Measurements from ENCODE around the gene SLC51A.
"Not testable (repeated sequence)": the region's sequence is repeated elsewhere in the genome, so short reads cannot be mapped to it uniquely, and the experiment has no call there.

Gene SLC51A

DNA sequence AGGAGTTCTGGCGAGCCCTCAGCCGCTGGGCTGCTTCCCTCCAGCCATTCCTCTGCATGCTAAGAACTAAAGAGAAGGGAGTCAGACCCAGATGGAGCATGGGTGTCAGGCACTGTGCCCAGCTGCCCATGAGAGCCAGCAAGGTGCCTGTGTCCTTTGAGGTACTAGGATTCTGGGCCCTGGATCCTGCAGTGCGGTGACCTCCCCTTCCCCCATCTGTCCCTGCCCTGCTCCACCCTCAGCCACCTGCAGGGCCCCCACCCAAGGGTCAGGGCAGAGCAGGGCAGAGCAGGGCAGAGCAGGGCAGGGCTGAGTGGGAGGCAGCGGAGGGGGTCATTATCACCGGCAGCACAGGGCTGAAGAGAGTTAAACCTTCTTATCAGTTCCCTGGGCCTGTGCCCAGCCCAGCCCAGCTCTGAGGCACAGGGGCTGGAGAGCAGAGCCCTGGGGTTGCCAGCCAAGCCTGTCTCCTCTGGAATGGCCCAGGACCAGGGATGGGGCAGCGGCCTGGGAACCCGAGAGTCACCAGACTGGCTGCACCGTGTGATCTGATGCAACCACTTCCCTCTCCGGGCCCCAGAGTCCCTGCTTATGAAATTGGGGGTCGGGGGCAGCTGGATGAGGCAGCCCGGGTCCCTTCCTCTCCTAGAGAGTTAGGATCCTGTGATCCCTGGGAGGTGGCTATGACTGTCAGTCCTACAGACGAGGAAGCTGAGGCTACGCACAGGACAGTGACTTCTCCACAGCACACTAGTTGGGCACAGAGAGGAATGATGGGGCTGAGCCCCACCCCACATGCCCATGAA lies 22.4 kb upstream of the SLC51A start:
- FAIRE-seq, result no peak

DNA sequence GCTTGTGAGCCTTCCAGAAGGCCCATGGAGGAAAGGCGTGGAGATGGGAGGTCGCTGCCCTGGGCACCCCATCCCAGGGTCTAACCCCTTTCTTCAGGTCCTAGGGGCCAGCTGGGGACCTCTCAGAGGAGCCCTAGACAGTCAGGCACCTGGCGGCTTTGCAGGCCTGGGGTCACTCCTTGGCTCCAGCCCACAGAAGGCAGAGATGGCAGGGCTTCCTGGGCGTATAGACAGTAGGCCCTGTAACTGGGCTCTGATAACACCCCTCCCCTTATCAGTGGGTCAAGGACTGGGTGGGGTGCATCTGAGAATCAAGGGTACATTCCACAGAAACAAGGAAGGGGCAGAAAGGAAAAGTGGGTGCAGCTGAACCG lies 21.8 kb upstream of the SLC51A start:
- no peak for FAIRE-seq

DNA sequence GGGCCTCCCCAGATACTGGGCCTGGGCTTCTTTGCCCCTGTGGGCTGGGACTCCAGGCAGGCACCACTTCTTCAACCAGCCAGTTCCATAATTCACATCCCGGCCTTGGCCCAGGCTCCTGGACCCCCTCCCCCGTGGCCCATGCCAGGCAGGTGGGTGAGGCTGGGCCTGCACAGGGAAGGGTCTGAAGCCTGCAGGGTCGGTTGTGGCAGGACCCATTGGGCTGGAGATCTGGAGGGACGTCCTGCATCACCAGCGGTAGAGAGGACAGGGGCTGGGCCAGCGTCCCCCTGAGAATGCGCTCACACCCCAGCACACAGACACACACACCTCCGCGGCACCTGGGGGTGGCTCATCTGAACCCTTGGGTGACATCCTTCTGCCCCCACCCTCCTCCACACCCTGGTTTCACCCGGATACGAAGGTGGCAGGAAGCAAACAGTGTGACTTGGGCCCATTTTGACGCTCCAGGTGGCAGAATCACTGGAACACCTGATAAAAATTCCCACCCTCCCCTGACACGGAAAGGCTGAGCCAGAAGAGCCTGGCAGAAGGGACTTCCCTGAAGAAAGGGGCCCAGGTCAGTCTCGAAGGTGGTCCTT lies 20.6 kb upstream of the SLC51A start:
- FAIRE-seq, result no peak

DNA sequence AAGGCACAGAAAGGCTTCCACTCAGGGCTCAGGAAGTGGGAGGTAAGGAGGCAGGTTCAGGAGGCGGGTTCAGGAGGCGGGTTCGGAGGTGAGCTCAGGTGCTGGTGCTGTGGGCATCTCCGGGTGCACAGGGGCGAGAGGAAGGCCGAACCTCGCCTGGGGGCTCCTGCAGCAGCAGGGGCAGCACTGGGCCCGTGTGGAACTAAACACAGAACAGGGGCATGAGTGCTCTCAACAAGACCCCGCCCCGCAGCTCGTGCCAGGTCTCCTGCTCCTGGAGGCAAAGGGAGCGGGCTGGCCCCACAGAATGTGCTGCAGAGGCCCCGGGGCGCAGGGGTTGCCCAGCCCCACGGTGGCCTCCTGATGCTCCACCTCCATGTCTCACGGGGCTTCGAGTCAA lies 18.8 kb upstream of the SLC51A start:
- no peak for FAIRE-seq

DNA sequence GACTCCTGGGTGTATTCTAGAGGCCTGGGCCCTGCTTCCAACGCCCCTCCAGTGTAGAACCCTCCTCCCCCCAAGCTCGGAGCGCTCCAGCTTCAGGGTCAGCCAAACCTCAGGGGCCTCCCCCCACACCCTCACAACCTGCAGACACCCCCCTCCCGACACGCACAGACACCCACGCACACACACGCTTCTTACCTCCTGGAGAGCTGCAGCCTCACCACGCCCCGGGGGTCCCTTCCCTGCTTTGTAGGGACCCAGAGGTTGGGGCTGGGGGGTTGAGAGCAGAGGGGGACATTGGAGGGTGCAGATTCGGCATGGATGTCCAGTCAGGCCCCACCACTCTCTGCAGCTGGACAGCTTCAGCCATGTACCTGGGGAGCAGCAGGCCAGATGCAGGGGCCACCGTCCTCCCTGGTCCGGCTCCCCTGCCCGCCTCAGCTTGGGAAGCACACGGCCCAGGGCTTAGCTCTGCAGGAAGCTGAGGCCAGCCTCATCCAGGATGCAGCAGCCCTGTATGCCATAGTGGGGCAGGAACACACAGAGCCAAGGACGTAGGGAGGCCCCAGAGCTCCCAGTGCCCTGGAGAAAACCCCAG lies 18.2 kb upstream of the SLC51A start:
- FAIRE-seq, result no peak

DNA sequence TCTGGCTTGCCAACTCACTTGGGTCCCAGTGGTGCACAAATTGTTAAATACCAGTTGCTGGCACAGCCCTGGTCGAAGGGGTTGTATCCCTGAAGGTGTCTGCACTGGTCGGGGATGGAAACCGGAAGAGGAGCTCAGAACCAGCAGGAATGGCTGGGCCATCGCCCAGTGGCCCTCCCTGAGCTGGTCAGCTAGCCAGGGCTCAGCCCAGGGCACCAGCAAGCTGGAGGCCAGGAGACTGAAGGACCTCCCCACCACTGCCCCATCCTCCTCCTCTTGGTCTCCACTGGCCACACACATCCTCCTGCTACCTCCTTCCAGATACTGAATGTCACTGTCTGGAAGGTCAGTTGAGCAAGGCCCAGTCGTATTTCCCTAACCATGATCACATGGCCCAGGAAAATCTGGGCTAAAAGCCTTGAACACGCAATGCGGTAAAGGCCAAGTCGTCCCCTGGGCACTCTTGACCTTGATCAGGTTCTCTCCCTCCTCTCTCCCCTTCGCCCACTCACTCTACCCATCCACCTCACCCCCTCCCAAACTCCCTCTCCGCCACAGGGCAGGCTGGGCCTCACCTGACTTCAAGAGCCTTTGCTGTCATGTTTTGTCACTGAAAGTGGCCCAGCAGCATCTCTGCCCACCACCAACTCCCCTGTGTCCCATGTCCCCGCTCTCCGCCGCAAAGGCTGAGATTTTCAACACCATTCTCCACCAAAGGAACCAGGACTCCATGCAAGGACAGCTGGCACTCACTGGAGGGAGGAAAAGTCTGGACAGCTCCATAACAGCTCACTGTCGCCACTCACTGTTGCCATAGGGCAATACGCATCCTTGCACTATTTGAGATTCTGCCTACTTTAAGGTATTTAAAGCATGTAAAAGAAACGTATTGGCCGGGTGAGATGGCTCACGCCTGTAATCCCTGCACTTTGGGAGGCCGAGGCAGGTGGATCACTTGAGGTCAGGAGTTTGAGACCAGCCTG lies 17.3 kb upstream of the SLC51A start:
- FAIRE-seq, result no peak

DNA sequence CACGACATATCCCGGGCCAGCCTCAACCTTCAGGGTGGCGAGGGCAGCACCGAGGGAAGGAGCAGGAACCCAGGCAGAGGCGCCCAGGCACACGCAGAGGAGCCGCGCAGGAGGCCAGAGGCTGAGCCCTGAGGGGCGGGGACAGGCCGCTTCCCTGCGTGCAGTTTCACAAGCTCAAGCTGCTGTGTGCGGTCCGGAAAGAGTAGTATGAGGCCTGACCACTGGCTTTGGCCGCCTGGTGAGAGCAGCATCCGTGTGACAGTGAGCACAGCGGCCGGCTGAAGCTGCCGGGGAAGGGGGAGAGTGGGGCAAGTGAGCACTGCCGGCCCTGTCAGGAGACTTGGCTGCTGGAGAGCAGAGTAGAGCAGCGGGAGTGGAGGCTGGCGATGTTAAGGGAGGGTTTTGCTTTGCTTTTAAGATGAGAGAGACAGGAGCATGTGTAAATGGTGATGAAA lies 13.8 kb upstream of the SLC51A start:
- FAIRE-seq, result no peak

DNA sequence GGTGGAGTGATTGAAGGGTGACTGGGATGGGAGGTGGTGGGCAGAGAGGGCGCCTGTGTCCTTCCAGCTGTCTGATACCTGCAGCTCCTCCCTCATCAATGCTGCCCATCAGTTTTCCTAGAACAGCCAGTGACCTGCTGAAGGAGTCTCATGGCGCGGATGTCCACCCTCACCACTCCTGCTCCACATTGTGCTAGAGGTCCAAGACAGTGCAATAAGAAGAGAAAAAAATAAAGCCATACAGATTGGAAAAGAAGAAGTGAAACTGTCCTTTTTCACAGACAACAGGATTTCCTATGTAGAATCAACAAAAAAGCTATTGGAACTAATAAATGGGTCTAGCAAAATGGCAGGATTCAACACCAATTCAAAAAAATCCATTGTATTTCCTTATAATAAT lies 12.5 kb upstream of the SLC51A start:
- FAIRE-seq, result no peak

DNA sequence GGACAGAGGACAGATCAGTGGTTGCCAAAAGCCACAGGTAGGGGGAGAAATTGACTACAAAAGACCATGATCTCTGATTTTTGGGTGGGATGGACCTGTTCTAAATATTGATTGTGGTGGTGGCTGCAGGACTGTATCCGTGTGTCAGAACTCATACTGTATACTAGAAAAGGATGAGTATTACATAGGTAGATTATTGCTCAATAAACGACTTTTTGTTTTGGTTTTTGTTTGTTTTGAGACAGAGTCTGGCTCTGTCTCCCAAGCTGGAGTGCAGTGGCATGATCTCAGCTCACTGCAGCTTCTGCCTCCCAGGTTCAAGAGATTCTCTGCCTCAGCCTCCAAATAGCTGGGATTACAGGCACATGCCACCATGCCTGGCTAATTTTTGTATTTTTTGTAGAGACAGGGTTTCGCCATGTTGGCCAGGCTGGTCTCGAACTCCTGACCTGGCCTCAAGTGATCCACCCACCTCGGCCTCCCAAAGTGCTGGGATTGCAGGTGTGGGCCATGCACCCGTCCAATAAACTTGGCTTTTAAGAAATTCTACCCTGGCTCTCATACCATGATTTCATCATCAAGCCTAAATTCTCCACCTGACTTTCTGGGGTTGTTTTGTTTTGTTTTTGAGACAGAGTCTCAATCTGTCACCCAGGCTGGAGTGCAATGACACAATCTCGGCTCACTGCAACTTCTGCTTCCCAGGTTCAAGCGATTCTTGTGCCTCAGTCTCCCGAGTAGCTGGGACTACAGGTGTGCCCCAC lies 10.7 kb upstream of the SLC51A start:
- not testable (repeated sequence) for FAIRE-seq

DNA sequence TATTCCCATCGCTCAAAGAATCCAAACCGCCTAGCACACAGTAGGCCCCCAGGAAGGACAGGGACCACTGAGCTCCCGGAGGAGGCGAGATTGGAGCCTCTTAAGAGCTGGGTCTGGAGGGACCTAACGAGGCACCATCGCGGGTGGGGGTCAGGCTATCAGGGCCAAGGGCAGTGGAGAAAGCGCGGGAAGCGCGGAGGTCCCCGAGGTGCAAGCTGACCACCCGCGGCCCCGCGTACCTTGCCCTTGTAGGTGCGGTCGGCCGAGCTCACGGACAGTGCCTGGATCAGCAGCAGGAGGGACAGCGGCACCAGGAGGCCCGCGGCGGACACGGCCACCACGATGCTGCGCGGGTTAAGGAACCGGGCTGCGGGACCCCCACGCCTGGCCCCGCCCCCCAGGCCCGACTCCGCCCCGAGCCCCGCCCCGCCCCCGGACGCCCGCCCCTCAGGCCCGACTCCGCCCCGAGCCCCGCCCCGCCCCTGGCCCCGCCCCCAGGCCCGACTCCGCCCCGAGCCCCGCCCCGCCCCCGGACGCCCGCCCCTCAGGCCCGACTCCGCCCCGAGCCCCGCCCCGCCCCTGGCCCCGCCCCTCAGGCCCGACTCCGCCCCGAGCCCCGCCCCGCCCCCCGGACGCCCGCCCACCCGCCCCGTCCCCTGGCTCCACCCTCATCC lies 9.0 kb upstream of the SLC51A start:
- FAIRE-seq, result no peak

DNA sequence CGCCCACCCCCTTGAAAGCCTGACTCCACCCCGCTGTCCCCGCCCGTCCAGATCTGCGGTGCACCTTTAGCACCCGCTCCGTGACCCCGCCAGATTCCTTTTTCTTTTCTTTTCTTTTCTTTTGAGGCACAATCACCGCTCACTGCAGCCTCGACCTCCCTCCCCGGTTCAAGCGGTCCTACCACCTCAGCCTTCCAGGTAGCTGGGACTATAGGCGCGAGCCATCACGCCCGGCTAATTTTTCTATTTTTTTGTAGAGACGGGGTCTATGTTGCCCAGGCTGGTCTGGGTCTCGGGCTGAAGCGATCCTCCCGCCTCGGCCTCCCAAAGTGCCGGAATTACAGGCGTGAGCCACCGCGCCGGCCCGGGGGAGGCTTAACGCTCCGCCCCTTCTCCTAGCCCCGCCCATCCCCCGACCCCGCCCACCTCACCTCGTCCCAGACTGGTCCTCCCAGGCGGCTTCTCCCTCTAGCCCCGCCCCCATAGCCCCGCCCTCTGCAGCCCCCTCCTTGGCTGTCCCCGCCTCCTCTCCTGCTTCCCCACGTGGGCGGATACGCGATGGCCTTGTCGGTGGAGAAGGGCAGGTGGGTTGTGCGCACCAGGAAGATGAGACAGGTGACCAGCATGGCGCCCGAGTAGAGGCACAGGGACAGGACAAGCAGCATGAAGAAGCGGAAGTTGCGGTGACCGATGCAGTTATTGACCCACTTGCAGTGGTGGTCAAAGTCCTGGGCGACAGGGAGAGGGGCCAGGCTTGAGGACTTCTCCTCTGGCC lies 8.3 kb upstream of the SLC51A start:
- no peak for FAIRE-seq

DNA sequence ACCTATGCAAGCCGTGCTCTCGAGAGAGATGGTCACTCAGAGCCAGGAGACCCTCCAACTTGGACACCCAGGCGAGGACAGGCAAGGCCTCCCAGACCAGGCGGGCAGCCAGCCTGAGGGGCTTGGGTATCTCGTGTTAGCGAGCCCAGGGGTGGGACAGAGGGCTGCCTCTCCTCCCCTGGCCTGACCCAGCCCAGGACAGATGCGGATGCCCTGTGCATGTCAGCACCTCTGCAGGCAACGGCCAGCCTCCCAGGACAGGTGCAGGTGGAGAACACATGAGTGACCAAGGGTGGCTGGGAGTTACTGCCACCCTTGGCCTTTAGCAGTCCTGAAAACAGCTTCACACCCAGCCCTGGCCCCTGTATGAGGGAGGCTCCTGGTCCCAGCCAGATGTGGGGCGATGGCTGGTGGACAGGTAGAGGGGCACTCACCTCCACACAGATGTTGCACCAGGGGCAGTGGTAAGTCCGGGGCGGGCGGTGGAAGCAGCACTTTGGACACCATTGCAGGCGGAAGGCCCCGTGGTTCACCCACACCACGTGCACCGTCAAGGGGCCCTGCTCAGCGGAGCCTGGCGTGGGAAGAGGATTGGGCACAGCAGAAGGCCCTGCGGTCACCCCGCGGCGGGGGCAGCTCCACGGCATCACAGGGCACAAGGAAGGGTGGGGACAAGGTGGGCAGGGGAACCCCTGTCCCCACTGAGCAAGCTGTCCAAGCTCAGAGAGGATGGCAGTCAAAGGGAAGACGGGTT lies 7.2 kb upstream of the SLC51A start:
- no peak for FAIRE-seq

DNA sequence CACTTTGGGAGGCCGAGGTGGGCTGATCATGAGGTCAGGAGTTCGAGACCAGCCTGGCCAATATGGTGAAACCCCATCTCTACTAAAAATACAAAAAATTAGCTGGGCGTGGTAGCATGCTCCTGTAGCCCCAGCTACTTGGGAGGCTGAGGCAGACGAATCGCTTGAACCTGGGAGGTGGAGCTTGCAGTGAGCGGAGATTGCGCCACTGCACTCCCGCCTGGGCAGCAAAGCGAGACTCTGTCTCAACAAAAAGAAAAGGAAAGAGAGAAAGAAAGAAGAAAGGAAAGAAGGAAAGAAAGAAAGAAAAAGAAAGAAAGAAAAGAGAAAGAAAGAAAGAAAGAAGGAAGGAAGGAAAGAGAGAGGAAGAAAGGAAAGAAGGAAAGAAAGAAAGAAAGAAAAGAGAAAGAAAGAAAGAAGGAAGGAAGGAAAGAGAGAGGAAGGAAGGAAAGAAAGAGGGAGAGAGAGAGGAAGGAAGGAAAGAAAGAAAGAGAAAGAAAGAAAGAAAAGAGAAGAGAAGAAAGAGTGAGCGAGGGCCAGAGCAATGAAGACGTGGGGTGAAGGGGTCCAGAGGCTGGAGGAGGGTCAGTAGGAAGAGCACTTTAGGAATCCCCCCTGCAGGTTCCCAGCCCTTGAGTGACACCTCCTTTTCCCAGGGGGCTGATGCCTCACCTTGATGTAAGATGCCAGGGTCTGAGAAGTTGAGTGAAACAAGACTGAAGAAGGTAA lies 6.2 kb upstream of the SLC51A start:
- not testable (repeated sequence) for FAIRE-seq

DNA sequence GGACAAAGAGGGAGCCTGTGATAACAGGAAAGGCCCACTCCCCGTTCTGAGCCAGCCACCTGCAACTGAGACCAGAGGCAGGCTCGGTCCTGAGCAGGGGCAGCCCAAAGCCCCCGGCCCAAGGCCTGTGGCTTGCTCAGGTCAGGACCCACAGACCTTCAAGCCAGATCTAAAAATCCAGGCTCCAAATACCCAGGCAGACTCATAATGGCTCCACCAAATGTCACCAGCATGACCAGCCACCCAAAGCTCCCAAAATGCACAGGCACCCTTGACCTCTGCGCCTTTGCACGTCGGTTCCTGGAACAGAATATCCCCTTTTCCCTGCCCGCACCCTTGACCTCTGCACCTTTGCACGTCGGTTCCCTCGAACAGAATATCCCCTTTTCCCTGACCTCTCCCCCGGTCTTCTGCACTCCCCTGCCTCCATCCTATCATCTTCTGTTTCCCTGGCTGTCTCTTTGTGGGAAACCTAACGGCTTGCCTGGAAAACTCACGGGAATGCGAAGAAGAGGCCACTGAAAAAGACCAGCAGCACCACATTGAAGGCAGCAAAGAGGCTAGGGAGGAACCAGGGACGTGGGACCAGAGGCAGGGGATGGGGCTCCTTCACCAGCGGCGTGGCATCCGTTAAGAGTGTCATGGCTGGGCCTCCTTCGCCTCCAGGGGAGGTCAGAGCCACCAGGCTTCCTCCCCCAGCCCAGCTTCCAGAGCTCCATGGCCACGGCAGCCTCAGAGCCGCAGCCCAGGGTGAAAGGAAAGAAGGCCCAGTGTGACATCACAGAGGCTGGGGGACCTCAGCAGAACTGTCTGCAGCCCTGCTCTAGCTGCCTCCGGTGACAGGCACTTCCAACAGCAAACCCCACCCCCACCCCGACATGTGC lies 5.4 kb upstream of the SLC51A start, which contains the start of gene ZDHHC19:
Gene ZDHHC19, minus strand, starts transcription at position 728 of the 884 bp plus-strand sequence. Its CDS starts 85 bp downstream, at position 643.
- FAIRE-seq, result no peak

DNA sequence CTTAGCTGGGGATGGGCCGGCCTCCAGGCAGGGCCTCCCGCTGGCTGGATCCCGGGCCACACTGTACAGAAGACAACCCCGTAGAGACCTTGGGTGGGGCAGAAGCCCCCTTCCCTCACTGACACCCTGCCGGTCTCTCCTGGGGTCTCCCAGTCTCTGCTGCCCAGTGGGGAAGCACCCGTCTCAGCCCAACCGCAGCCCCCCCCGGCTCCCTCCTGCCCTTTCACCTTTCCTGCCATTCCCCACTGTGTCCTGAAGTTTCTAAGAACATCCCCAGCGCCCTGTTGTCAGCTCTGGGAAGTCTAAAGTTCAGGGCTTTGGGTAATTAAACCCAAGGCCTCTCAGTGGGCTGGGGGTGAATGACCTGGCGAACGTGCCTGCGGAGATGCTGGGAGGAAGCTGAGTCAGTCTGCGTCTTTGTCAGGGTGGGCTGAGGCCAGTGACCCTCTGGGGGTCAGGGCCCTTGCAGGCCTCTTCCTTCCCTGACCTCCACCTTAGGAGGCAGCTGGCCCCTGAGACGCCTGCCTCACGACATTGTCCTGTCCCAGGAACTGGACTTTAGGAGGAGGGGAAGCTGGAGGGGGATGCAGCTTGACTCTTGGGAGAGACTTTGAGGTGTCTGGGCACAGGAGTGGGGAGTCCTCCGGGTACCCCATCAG lies 1.4 kb upstream of the SLC51A start:
- FAIRE-seq, result no peak

DNA sequence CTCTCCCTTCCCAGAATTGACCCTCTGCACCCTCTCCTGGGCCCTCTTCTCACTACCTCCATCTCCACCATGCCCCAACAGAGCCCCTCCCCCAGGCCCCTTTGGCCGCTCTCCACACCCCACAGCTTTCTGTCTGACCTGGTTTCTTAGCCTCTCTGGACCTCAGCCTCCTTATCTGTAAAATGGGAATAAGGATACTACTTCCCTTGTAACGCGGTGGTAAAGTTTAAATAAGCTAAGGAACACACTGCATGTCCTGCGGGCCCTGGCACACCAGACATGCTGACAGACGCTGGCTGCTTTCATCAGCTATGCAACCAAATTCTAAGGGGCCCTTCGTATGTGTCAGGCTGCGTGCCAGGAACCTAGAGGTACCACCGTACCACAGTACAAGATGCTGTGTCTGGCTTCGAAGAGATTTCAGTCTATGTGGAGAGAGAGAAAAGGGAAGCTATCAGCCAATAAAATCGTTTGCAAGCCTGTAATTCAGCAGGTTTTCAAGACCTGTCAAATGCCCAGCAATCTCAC lies 777 bp upstream of the SLC51A start:
- FAIRE-seq, result no peak

DNA sequence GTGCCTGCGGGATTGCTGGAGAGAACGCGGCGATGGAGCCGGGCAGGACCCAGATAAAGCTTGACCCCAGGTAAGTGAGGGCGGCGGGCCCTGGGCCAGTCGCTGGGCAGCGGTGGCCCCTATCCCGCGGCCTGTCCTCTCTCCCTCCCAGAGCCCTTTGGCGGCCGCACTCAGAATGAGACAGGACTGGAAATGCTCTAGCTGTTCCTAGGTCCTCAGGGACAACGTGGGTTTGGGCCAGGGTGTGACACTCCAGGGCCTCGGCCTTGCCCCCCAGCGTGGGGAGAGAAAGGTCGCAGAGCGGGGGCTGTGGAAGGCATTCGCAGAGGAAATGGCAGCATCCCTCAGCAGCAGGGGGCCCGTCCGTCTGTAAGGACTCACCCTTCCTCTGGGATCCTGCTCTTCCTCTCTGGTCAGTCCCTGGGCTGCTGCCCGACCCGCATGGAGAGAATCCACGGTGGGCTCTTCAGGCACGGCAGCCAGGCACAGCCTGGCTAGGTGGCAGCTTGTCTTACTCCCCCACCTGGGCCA lies 412 bp downstream of the SLC51A start:
- FAIRE-seq, result no peak
